GM12891 (cell line): ENCODE results near the gene APBB1.

ENCODE experiments used
- POLR2A ChIP-seq: IDR thresholded peaks from 2 replicates; pipeline ENCODE4 v1.6.1; 2011; ENCODE audit warnings: low read depth, low read length, control low read depth
- POLR2AphosphoS5 ChIP-seq: IDR thresholded peaks from 2 replicates; pipeline ENCODE4 v1.6.1; 2011; ENCODE audit warnings: low read depth, low read length, control low read depth
- POU2F2 ChIP-seq: IDR thresholded peaks from 2 replicates; pipeline ENCODE4 v1.6.1; 2011; ENCODE audit warnings: low read depth, mild to moderate bottlenecking, control low read depth, low read length, moderate library complexity
- TAF1 ChIP-seq: IDR thresholded peaks from 2 replicates; pipeline ENCODE4 v1.6.1; 2011; ENCODE audit warnings: low read depth, low read length, control low read depth

GRCh38 chr11:6351782-6352382 is 67.0 kb downstream of the APBB1 start:
- TF ChIP-seq POLR2A (no peak), POLR2AphosphoS5 (no peak), TAF1 (no peak), POU2F2 (no peak)
